GM18861 (cell line): Measurements from ENCODE around the gene KIDINS220.
A peak's percentile ranks its signal among the peaks of the same experiment; 100 is the strongest.

ENCODE experiments used
- ATAC-seq: cut with Tn5 transposase; IDR thresholded peaks from one replicate; pipeline ENCODE4 v1.9.1; 2021; ENCODE audit not compliant: unreplicated experiment

Gene KIDINS220

DNA sequence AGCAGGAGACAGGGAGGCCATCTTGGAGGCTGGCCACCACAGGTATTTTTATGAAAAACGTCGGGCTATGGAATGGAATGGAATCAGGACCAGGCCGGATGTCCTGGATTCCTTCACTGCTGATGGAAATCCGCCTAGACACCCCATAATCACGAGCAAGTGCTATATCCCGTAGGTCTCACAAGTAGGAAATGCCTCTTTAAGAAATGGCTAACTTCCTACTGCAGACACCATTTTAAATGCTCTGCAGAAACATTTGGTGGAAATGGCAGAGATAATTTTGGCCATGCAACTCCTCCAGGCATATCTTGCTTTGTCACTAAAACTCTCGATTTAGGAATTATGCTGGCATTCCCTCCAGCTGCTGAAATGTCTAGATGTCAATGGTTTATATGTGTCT lies 137.6 kb downstream of the KIDINS220 start:
- ATAC-seq: no peak

- ATAC-seq: no peak
Observed at GRCh38 chr2:8697190-8697589, 140.2 kb downstream of the KIDINS220 start.

- ATAC-seq: no peak
Observed at GRCh38 chr2:8694737-8695136, 142.7 kb downstream of the KIDINS220 start.

DNA sequence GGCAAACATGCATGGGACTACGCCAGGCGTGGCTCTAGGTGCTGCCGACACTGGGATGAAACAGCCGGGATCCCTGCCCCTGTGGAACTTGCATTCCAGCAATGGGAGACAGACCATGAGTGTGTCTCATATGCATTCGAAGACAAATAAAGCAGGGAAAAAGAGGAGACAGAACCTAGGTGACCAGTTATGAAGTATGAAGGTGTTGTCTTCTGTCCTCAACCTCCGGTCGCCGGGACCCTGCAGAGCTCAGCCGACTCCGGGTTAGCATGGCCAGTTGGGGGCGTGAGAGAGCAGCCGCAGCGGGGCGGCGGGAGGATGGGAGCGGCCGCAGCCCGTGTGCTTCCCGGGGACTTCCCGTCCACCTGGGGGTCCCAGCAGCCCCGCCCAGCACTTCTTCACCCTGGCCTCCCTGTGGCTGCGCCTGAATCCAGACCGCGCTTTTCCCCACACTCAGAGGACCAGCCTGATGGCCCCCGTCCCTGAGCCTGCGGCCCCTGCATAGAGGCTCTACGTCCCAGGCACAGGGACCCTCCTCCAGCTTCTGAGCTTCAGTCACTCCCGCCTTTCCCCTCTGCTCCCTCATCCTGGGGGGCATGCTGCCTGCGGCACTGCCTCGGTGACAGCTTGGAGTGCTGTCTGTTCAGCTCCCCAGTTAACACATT lies 144.1 kb downstream of the KIDINS220 start:
- ATAC-seq: no peak

- no peak for ATAC-seq
Observed at GRCh38 chr2:8692783-8693156, 144.6 kb downstream of the KIDINS220 start.

DNA sequence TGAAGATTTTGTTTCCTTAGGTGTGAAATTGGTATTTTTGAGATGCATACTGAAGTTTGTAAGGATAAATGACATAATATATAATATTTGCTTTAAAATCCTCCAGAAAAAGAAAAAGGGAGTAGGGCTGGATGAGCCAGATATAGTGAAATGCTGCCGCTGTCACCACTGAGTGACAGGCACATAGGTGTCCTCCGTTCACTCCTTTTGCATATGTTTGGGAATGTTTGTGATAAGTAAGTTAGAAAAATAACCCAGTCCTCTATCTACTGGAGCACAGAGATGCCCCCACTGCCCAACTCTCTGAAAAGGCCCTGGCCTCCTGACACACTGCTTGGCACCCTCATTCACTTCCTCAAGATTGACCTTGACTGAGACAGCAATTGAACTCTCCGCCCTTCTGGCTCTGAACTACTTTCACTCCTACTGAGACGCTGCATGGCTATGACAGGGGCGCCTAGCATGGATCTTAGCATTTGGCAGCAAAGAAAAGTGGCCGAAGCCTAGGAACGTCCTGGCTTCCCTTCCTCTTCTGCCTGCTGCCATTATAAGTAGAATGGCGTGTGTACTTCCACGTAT lies 145.5 kb downstream of the KIDINS220 start:
- ATAC-seq: no peak

DNA sequence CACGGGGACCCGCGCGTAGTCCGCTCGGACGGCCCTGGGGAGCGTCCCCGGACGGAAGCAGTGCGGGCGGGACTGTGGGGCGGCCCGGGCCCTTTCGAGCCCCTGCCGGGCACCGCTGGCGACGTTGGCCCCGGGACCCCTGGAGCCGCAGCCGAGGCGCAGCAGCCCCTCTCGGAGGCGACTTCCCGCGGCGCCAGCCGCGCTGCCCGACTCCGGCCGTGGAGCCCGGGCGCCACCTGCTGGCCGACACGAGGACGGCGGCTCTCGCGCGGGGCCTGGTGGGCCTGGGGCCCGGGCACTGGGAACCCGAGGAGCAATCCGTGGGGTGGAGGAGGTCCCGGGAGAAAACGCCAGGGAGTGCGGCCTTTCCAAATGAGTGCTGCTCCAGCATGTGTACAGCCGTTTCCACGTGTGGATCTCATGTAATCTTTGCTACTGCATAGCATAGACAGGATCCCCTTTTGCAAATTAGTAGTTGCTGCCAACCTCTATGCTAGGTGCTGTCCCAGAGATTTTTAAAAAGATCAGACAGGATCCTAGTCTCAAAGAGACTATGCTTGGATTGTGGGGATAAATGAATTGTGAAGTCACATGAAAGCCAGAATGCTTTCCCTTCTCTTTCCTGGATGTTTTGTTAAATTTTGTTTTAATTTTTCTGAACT lies 151.6 kb downstream of the KIDINS220 start:
- peak; percentile 20 for ATAC-seq

- ATAC-seq: no peak
Observed at GRCh38 chr2:8684878-8685696, 152.3 kb downstream of the KIDINS220 start.

- ATAC-seq: no peak
Observed at GRCh38 chr2:8684540-8684877, 152.9 kb downstream of the KIDINS220 start.

DNA sequence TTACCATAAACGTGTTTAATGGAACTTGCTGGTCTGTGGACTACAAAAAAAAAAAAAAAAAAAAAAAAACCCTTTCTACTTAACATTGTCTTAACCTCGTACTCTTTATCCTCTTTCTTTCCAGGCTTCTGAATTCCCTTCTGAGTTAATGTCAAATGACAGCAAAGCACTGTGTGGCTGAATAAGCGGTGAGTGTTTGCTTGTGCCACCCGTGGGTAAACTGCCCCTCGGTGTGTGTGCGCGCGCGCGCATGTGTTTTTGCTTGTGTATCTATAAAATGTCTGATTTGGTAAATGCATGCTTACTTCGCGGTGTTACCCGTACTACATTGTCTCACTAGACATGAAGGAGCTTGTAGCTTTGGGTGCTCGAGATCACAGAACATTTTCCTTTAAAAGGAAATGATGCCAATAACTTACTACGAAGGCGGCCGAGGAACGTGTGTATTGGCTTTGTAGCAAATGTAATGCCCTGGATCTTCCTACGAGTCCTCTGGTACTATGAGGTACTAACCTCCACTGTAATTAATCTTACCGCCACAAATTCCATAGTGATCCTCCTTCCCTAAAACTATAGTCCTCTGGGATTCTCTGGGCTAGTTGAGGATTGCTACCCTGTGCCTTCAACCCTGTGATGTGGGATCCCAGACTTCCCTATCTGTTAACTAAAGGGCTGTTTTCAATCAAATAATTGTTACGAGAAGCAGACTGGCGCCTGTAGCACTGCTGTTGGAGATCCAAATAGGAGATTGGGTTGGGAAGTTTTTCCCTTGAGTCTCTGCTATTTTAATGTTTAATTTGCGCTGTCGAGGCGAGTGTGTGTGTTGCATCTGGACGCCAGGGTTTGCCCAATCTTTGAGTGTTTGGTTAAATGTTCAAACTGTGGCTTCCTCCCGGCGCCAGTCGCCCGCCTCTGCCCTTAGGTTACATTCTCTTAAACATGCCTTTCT lies 154.4 kb downstream of the KIDINS220 start:
- ATAC-seq: no peak

GRCh38 chr2:8681786-8682692 lies 155.4 kb downstream of the KIDINS220 start, which contains the start of gene ID2:
Gene ID2 (plus strand): TSS chr2:8682056. CDS start chr2:8682166, 110 bp downstream.
- peak; percentile 40 for ATAC-seq

DNA sequence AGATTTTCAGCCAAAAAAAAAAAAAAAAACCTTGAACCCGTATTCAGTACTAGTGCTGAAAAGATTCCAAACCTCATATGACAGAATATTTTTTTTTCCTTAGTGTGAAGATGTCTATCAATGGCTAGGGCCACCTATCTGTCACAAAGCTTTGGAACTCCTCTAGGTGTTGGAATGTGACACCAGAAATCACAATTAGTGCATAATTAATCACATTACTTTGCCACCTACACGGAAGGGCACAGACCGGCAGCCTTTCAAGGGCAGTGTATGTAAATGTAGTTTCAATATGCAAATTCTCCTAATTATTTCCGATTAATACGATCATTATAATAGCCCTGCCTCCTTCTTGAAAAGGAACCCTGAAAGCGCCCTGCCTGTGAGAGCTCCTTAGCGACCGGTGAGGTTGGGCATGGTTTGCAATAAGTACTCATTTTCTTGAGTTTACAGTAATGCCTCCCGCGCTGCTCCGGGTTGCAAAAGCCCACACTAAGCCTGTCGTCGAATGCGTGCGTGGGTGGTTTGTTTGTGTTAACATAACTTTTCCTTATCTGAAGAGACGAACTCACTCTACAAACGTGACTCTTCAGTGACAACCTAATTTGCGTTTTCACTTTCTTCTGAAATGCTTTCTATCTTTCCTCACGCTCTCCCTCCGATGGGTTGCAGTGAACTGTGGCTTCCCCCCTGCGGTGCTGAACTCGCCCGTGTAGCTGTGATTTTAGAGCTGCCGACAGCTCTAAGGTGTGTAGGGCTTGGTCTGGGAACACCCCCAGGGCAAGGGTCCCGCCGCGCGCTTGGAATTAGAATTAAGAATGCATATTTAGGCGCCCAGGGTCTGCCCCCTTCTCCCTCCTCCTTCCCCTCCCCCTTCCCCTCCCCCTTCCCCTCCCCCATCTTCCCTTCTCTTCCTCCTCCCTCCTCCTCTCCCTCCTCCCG lies 156.3 kb downstream of the KIDINS220 start:
- ATAC-seq: peak; percentile 11

DNA sequence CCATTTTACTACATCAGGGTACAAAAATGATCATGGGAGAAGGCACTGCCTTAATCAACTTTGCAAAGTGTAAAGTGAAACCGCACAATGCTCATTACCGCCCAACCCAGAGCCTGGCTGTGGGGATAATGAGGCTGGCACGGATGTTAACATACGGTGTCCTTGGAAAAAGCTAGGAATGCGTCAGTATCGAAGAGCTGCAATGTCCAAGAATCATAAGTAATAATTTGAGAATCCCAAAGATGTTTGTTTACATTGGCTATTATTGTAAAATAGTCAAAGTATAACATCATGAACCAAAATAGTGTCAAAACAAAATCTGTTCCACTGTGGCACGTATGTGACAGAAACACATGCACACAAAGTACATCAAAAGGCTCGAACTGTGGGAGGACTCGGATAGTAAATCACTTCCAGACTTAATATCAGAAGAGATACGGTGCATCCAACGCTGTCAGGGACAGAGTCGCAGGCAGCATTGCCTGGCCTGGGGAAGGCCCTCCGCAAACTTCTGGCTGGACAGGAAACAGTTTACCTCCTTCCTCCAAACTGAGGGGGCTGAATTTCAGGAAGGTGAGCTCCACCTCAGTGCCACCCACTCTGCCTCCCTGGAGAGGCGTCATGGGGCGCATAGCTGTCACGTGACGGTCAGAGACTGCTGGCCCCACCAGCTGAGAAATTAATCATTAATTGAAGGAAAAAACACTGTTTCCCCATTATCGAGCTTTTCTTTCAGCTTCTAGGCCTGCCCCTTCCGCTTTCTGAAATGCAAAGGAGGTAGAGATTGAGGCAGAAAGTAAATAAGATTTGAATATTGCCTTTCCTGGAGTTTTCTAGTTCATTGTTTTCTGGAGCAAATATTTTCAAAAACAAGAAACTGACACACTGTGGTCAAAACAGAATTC lies 157.3 kb downstream of the KIDINS220 start:
- no peak for ATAC-seq

DNA sequence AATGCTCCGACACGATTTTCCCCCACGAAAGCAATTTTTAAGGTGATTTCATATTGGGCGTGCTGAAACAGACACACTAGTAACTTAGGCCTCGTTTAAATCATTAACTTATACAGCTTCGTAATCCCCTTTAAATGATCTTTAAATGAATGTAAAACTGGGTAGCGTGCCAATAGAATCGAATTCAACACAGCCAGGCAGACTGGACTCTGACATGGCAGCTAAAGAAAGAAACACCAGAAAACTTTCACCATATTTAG lies 157.9 kb downstream of the KIDINS220 start:
- no peak for ATAC-seq
